HG03139 (cell line): ENCODE measurements around the gene RTN3.

ENCODE experiments used
- ATAC-seq: cut with Tn5 transposase; IDR thresholded peaks from one replicate; pipeline ENCODE4 v1.9.1; 2021; ENCODE audit not compliant: unreplicated experiment

RTN3 gene

DNA sequence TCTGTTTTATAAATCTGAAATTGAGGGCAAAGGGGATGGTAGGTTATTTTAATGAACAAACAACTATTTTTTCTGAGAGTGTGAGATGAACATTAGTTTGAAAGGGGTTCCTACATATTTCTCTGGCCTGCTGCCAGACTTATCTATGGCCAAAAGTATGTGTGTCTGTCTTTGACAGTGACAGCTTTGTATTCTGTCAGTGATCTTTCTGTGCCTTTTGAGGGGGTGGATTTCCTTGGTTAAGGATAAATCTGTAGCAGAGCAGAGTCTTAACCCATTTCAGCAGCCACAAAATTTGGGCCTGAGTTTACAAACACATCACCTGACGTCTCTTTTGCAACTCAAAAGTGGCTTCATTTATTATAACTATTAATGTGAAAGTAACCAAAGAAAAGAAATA is 56.4 kb downstream of the RTN3 start:
- ATAC-seq = no peak

- ATAC-seq = no peak
Measured at GRCh38 chr11:63738720-63739360, 57.5 kb downstream of the RTN3 start.

GRCh38 chr11:63745304-63746170 is 64.2 kb downstream of the RTN3 start:
- no peak for ATAC-seq

- ATAC-seq = no peak
Measured at GRCh38 chr11:63747011-63747410, 65.7 kb downstream of the RTN3 start.

DNA sequence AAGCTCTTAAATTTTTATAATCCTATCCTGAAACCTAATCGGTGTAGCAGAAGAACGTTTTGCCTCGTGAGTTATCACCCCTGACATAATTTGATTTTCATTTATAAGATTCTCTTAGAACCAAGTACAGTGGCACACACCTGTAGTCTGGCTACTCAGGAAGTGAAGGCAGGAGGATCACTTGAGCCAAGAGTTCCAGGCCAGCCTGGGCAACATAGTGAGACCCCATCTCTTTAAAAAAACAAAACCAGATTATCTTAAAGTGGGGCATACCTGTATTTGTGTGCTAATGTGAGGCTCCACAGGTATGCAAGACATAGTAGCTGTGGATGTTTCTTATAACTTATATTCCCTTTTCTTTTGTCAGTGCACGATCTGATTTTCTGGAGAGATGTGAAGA is 68.3 kb downstream of the RTN3 start:
- ATAC-seq = no peak

DNA sequence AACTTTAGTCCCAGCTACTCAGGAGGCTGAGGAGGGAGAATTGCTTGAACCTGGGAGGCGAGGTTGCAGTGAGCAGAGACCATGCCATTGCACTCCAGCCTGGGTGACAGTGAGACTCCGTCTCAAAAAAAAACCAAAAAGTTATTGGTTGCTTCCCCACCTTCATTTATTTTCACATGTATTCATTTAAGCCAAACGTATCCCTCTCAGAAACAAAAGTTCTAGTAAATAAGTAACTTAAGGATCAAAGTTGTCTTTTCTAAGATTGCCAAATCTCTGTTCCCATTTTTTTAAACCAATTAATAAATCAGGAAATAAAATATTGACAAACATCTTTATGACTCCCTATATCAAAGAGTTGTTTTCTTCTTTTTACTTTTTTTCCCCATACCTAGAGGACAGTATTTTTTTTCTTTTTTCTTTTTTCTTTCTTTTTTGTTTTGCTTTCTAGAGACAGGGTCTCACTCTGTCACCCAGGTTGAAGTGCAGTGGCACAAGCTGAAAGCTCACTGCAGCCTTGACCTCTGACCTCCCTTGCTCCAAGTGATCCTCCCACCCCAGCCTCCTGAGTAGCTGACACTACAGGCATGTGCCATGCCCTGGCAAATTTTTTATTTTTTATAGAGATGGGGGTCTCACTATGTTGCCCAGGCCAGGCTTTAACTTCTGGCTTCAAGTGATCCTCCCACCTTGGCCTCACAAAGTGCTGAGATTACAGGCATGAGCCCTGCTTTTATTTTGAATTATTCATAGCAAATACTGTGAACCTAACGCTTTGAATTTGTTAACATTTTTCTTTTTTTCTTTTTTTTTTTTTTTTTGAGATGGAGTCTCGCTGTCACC is 75.8 kb downstream of the RTN3 start:
- no peak for ATAC-seq

- ATAC-seq = no peak
Measured at GRCh38 chr11:63760487-63761079, 79.3 kb downstream of the RTN3 start.

GRCh38 chr11:63761188-63761587 is 79.9 kb downstream of the RTN3 start:
- no peak for ATAC-seq

DNA sequence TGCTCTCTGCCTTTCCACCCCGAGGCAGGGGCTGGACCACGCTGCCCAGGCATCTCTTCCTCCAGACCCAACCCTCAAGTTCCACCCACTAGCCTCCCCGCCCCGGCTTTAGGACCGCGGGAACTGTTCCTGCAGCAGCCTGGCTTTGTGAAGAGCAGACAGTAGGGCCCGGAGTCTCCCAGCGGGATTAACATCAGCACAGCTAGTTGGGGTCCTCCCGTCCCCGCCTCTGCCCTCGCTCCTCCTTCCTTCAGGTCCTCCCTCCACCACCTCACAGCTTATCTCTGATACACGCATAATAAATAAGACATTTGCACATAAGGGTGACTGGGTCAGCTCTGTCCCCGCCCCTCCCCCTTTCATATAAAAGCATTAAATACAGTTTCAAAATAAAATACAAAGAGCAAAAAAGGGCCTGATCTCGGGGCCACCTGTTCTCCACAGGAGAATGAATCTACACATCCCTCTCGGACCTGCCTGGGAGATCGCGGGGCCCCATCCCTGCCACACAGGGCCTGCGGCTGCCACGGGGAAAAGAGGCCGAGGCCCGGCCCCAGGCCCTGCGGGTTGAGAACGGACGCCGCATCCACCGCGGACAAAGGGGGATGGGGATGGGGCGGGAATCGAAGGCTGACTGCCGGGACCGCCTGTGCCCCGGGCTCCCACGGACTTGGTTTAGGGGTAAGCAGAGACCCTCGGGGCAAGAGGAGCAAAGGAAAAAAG is 80.8 kb downstream of the RTN3 start:
- ATAC-seq = no peak

DNA sequence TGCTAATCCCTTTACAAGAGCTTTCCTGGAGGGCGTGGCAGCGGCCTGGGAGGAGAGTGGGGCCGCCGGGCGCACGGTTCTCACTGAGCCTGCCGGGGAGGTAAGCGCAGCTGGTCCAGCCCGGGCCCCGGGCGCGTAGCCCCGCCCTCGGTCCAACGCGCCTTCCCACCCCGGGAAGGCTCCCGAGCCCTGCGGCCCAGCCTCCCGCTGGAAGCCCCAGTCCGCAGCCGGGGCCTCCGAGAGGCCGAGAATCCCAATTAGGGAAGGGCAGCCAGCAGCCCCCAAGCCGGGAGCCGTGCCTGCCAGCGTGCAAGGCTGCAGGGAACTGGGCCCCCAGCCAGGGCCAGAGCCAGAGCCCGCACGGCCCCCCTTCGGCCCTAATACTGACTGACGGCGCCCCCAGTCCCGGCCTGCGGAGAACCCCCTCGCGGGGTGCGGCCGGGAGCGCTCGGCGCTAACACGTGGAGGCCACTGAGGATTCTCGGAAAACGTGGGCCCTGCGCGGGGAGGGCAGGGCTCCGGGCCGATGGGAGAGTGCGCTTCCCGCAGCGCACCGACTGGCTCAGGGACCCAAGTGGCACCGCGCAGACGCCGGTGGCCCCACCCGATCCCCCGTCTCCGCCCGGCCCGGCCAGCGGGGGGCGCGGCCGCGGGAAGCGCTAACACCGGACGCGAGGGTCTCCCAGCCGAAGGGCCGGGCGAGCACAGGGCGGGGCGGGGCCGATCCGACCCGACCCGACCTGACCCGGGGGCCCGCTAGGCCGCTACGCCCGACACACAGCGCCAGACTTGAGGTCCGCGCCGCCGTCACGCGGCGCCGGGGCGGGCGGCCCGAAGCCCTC is 81.6 kb downstream of the RTN3 start:
- ATAC-seq = no peak

DNA sequence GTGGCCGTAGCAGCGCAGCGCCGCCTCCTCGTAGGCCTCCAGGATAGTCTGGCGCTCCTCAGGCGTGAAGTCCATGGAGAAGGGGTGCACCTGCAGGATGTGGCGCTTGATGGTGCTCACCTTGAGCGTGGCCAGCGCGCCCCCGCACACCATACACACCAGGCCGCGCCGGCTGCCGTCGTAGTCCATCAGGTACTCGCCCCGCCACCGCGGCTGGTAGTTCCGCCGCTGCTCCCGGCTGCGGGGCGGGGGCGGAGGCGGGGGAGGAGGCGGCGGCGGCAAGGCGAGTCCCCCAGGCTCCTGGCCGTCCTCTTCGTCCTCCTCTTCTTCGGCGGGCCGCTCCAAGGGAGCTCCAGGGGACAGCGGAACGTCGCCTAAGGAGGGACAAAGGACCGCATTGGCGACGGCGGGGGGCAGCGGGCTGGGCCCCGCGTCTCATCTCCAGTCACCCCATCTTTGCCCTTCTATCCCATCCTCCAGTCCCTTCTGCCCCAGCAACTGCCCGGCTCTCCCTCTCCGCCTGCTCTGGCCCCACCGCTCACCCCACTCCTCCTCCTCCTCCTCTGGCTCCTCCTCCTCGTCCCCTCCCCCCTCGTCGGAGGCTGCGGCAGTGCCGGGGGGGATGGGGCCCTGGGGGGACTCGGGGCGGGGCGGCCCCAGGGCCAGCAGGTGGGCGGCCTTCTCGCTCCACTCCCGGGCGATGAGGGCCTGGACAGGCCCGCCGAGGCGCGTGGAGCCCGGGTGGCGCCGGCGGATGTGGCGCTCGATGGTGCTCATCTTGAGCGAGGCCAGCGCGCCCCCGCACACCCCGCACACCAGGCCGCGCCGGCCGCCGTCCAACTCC is 82.4 kb downstream of the RTN3 start:
- ATAC-seq = no peak

DNA sequence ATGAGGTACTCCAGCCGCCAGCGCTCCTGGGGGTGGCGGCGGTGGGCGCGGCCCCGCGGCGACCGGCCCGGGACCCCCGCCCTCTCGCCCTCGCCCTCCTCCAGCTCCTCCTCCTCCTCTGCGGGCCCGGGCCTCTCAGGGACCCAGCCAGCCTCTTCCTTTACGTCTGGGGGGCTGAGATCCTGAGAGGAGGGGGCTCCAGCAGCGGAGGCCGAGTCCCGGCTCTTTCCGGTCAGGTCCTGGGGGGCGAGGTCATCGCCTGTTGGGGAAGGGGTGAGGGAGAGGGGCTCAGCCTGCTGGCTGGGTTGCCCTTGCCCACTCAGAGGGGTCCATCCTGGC is 83.0 kb downstream of the RTN3 start:
- ATAC-seq = no peak

- no peak for ATAC-seq
Measured at GRCh38 chr11:63764679-63765647, 83.7 kb downstream of the RTN3 start.

GRCh38 chr11:63765688-63766241 is 84.5 kb downstream of the RTN3 start:
- no peak for ATAC-seq

DNA sequence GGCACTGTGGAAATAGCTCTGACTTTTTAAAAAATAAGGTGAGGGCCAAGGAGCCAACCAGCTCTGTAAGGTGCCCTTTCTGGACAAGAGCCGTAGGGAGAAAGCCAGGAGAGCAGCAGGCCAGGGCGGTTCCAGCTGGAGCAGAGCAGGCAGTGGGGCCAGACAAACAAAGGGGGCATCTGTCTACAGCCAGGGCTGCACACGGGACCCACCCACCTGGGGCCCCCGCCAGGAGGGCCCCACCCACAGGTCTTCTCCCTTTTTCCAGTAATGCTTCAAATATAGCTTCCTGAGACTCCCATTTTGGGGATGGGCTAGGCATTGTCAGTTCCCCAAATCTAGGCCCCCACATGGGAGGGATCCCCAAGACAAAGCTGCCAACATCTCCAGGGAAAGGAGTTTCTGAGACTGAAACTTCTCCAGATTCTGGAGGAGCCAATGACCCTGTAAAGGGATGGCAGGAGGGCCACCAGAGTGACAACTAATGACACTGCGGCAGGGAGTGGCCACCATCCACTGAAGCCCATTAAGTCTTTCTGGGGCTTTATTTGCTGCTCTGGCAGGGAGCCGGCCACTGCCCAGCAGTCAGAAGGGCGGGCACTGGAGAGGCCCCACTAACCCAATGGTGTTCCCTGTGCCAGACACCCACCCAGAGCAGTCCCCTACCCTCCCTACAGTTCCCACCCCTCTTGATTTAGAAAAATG is 85.4 kb downstream of the RTN3 start:
- no peak for ATAC-seq

GRCh38 chr11:63767267-63767564 is 85.9 kb downstream of the RTN3 start:
- no peak for ATAC-seq
